HG03064 (cell line): ENCODE results near the gene SLC24A3.

Source experiments
- ATAC-seq: cut with Tn5 transposase; IDR thresholded peaks from one replicate; pipeline ENCODE4 v1.9.1; 2021; ENCODE audit warnings: low read depth; ENCODE audit not compliant: unreplicated experiment

Gene SLC24A3

DNA sequence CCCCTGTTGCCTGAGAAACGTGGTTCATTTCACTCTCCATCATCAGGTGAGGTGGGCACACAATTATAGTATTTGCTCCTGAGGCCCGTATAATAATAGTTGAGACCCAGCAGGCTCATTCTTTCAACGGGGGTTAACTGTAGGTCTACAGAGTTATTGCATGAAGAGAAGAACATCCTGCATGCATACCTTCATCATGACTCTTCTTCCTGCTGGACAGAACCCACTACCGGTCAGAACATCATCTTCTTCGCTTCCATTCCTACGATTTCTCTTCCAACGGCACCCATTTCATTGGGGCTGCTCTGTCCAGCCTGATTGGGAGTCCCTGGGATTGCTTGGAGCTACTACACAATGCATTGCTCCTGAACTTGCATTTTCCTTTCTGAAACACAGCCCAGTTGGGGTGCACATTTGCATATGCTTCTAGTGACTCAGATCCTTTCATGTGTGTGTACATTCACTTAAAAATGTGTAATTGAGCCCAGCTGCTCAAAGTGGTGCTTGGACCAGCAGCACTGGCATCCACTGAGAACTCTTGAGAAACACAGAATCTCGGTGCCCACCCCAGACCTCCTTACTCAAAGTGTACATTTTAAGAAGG, 57.4 kb downstream of the SLC24A3 start:
- no peak for ATAC-seq

DNA sequence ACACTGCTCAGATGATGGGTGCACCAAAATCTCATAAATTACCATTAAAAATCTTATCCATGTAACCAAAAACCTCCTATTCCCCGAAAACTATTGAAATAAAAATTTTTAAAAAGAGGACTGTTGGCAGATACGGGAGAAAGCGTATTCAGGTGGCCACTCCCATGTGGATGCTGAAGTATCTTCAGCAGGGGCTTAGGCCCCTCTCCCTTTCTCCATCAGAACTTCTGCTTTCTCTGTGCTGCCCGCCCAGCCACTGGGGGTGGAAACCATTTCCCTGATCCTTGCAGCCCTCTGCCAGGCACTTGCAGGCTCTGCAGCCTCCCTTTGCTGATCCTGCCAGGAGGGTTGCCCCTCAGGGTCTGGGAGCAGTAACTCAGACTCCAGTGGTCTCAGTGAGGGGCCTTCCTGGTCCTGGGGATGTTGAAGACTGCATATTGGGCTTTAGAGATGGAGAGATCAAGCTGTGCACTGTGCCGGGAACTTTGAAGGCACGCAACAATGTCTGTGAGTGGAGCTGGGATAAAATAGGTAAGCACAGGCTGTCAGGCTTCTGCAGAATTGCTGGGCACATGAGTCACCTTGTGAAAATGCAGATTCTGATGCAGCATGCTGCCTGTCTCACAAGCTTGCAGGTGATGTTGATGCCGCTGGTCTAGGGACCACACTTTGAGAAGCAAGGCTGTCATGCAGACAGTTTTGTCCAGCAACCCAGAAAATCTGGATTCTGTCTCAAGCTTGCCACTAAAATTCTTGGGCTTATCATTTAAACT, 59.6 kb downstream of the SLC24A3 start:
- ATAC-seq = no peak

GRCh38 chr20:19272976-19273654, 60.7 kb downstream of the SLC24A3 start:
- ATAC-seq = no peak

GRCh38 chr20:19274001-19274400, 61.6 kb downstream of the SLC24A3 start:
- no peak for ATAC-seq

DNA sequence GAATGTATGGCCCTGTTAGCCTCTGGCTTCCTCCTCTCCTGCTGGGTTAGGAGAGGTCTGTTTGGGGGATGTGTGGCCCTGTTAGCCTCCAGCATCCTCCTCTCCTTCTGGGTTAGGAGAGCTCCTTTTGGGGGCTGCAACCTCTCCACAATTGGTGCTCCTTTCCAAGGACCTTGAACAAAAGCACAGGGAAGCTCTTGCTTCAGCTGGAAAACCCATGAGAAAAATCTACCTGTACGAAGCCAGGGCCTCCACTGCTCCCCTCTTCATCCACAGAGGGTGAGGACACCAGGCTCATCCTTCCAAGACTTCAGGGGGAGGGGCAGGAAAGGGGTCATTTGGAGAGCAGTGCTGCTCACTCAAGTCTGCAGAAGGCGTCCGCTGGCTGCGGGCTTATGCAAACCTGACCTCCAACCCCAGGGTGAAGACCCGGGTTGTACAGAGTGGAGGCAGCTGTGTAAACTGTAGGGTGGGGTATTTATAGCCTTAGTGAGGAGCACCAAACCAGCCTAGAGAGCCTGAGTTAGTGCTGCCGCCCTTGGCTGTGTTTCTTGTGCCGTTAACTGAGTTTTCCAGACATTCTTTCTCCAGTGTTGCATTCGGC, 62.1 kb downstream of the SLC24A3 start:
- ATAC-seq = no peak

DNA sequence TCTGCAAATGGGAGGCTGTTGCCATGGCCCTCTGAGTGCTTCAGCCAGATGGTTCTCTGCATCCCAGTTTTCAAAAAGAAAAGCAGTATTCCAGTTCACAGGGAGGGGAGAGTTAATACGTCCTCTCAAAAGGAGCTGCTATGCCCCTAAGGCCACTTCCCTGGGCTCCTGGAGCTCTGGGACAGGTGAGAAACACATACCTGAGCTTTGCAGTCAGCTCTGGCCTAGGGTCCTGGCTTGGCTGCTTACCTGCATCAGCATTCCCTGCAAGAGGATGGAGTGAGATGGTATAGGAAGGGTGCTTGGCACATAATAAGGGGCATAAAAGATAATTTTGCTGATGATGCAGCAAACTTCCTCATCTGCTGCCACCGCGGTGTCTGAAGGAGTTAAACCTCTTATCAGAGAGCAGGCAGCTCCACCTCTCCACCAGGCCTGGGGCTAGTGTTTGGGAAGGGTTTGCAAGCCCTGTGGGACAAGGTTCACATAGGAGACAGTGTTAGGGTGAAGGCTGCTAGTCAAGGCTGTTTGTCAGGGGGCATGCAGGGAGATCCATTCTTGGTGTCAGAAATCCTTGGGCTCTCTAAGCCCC, 62.7 kb downstream of the SLC24A3 start:
- no peak for ATAC-seq

GRCh38 chr20:19275630-19276071, 63.2 kb downstream of the SLC24A3 start:
- ATAC-seq = no peak

GRCh38 chr20:19277381-19277780, 64.9 kb downstream of the SLC24A3 start:
- no peak for ATAC-seq

DNA sequence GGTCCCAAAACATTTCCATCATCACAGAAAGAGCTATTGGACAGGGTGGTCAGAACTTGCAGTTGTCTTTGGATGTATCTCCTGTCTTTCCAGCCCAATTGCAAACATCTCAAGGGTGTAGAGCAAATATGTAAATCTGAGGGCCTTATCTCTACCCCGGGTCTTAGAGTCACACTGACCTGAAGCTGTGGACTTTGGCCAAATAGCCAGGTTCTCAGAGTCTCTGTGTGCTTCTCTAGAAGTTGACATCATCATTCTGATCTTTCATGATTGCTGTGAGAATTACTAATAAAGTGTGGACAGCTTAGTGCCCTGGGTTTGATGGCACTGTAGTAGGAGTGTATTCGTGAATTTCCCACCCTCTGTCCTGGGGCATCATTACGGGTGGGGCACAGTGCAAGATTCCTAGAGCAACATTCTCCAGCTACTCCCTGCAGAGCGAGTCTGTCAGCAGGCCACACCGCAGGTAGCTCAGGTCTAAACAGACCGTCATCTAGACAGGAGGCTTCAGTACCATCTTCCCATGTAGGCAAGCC, 71.1 kb downstream of the SLC24A3 start:
- ATAC-seq = no peak

DNA sequence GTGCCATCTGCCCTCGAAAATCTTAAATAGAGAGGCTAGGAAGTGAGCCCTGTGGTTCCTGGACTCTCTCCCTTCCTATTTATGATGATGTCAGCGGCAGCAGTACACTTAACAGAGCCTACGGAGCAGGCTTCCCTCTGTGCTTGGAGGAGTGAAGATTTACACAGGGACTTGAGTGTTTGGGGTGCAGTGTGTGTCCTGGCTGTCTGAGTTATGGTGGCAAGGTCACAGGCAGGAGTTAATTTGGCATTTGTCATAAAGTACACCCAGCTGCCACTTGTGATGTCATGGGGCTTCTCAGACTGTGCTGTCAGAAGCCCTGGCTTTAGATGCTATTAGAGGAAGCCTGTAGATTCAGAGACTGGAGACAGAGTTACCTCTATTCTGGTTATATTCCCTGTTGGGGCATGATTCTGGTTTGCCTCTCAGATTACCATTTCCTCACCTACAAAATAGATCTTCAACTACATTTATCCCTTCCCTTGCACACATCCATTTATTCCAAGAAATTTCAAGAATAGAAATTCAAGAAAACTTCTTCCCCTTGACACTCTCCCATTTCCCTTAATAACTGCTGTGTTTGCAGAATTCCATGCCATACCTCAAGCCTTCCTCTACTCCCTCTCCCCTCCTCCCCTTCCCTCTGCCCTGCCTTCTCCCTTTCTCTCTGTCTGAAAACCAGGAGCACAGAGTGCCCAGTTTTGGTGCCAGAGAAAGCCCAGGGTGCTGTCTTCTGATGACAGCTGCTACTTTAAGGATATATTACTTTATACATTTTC, 72.1 kb downstream of the SLC24A3 start:
- ATAC-seq = no peak

DNA sequence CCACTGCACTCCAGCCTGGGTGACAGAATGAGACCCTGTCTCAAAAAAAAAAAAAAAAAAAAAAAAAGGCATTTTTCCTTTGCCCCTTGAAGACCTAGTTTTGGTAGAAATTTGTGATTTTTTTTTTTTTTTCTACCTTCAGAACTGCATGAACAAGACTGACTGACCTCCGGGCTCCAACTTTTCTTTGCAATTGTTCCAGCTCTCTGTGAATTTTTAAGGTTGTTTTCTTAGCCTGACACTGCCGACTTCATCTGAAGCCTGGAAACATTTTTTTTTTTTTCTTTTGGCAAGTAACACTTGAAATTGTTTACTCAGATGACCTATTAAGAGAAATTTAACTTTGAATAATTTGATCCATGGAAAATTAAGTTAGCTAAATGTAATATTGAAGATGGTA, 73.0 kb downstream of the SLC24A3 start:
- ATAC-seq = no peak

GRCh38 chr20:19288061-19288460, 75.6 kb downstream of the SLC24A3 start:
- ATAC-seq = no peak

- no peak for ATAC-seq
Observed at GRCh38 chr20:19288636-19289035, 76.2 kb downstream of the SLC24A3 start.

DNA sequence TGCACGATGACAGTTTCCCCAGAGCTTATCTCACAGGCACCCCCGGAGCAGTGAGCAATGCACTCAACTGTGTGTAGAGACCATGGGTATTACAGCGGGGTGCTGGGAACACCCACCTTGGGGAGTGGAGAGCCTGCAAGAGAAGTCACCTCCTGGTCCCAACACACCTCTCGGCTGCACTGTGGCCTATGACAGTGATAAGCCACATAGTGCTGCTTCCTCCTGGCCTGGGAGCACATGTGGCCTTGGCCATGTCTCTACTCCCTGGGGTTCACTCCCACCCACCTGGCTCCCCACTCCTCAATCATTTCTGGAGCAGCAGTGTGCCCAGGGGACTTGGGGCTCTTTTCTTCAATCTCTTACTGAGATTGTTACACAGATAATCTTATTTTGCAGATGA, 77.0 kb downstream of the SLC24A3 start:
- ATAC-seq = no peak

DNA sequence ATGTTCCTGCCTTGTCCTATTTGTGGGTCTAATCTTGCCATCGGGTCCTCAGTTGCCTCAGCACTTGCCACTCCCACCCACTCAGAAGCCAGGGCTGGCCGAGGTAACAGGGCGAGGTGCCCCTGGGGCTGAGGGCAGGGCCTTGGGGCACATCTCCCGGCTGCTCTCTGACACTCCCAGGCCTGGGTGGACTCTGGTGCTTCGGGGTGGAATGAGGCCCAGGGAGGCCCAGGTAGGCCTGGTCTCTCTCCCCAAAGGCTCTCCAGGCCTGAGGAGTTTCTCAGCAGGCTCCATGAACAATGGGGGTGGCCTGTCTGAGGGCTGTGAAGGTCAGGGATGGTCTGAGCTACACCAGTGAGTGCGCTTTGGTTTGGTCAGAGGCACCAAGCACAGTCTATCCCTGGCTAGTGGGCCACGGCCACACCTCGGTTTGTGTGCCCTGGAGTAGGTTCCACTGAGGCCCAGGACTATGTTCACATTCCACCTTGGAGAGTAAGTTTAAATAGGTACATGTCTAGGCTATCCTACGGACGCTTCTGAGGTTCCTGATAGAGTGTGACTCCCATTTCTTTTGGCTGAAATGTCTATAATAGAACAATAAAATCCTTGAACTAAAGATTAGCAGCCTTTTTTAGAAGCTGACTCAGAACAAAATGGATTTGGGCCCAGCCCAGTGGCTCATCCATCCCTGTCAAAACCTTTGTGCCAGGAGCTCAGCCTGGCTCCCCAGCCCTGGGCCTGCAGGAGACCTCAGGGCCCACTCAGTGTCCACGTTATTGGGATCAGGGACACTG, 78.8 kb downstream of the SLC24A3 start:
- ATAC-seq = no peak

- no peak for ATAC-seq
Observed at GRCh38 chr20:19291818-19292132, 79.3 kb downstream of the SLC24A3 start.

GRCh38 chr20:19292254-19292653, 79.8 kb downstream of the SLC24A3 start:
- ATAC-seq = no peak

DNA sequence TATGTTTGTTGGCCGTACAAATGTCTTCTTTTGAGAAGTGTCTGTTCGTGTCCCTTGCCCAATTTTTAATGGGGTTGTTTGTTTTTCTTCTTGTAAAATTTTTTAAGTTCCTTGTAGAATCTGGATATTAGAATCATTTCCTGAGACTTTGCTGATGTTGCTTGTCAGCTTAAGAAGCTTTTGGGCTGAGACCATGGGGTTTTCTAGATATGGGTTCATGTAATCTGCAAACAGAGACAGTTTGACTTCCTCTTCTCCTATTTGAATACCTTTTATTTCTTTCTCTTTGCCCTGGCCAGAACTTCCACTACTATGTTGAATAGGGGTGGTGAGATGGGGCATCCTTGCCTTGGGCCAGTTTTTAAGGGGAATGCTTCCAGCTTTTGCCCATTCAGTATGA, 82.6 kb downstream of the SLC24A3 start:
- ATAC-seq = no peak

DNA sequence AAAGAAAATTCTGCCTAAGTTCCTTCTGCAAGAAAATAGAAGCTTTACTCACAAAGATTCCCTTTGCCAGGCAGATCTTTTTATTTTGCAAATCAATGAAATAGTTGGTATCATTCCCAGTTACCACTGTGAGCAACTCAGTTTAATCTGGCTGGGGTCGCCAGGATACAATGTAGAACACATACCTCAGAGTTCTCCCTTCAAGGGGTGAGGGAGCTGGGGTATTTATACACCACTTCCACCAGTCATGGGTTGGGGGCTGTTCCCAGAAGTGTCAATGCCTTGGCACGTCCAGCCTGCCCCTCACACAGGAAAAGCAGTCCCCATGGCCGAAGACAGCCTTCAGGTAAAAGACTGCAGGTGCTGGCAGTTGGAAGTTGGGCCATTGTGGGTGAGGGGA, 86.2 kb downstream of the SLC24A3 start:
- no peak for ATAC-seq
